Trophoblast cell (in vitro differentiated cells and primary cell): ENCODE measurements around the gene MCF2.
"Not testable (repeated sequence)": the region's sequence is repeated elsewhere in the genome, so short reads cannot be mapped to it uniquely, and the experiment has no call there.

Experiments used
- DNase-seq, 2 donors: peaks; one replicate each; pipeline ENCODE4 v3.0.0-alpha.2; 2016
- H2AFZ ChIP-seq: 2 replicates; pipeline ENCODE4 v1.6.1; 2013; ENCODE audit warnings: low read length, moderate library complexity, mild to moderate bottlenecking; ENCODE audit not compliant: insufficient read depth, poor library complexity
- H2AK5ac ChIP-seq: 2 replicates; pipeline ENCODE4 v1.6.1; 2013; ENCODE audit warnings: mild to moderate bottlenecking, low read length
- H2BK120ac ChIP-seq: 2 replicates; pipeline ENCODE4 v1.6.1; 2013; ENCODE audit warnings: low read length, mild to moderate bottlenecking, moderate library complexity; ENCODE audit not compliant: insufficient read depth, poor library complexity
- H2BK12ac ChIP-seq: 2 replicates; pipeline ENCODE4 v1.6.1; 2013; ENCODE audit warnings: mild to moderate bottlenecking, low read length, moderate library complexity
- H2BK5ac ChIP-seq: 2 replicates; pipeline ENCODE4 v1.6.1; 2013; ENCODE audit warnings: low read length, low read depth, moderate library complexity, mild to moderate bottlenecking; ENCODE audit not compliant: poor library complexity
- H3K14ac ChIP-seq: 2 replicates; pipeline ENCODE4 v1.6.1; 2013; ENCODE audit warnings: mild to moderate bottlenecking, low read length
- H3K18ac ChIP-seq: 2 replicates; pipeline ENCODE4 v1.6.1; 2013; ENCODE audit warnings: mild to moderate bottlenecking, low read length
- H3K23ac ChIP-seq: 2 replicates; pipeline ENCODE4 v1.6.1; 2013; ENCODE audit warnings: low read length
- H3K27ac ChIP-seq: 2 replicates; pipeline ENCODE4 v1.5.1; 2013; ENCODE audit warnings: low read depth, mild to moderate bottlenecking, inconsistent platforms, low read length, moderate library complexity
- H3K27me3 ChIP-seq: 2 replicates; pipeline ENCODE4 v1.6.1; 2013; ENCODE audit warnings: inconsistent platforms, mild to moderate bottlenecking, low read length, moderate library complexity; ENCODE audit not compliant: insufficient read depth
- H3K36me3 ChIP-seq, 2 experiments: 1 replicate in 1 of 2; 2 replicates in 1 of 2; pipeline ENCODE4 v1.6.1; 2013; ENCODE audit warnings: low read length in 2 of 2, mild to moderate bottlenecking in 2 of 2, moderate library complexity in 1 of 2; ENCODE audit not compliant: insufficient read depth in 2 of 2, control insufficient read depth in 1 of 2
- H3K4ac ChIP-seq: 2 replicates; pipeline ENCODE4 v1.6.1; 2013; ENCODE audit warnings: low read depth, mild to moderate bottlenecking, low read length, moderate library complexity
- H3K4me1 ChIP-seq, 2 experiments: 1 replicate in 1 of 2; 2 replicates in 1 of 2; pipeline ENCODE4 v1.6.1; 2013; ENCODE audit warnings: low read length in 2 of 2, mild to moderate bottlenecking in 2 of 2, moderate library complexity in 1 of 2; ENCODE audit not compliant: insufficient read depth in 2 of 2, control insufficient read depth in 1 of 2
- H3K4me2 ChIP-seq: 2 replicates; pipeline ENCODE4 v1.6.1; 2013; ENCODE audit warnings: inconsistent platforms, mild to moderate bottlenecking, low read length, moderate library complexity
- H3K4me3 ChIP-seq: 2 replicates; pipeline ENCODE4 v1.5.1; 2013; ENCODE audit warnings: mild to moderate bottlenecking, low read depth, low read length, inconsistent platforms
- H3K79me1 ChIP-seq: one replicate; pipeline ENCODE4 v1.6.1; 2013; ENCODE audit warnings: low read length
- H3K79me2 ChIP-seq: 2 replicates; pipeline ENCODE4 v1.6.1; 2013; ENCODE audit warnings: low read length, mild to moderate bottlenecking; ENCODE audit not compliant: control insufficient read depth, insufficient read depth, poor library complexity
- H3K9ac ChIP-seq: 2 replicates; pipeline ENCODE4 v1.6.1; 2013; ENCODE audit warnings: mild to moderate bottlenecking, low read length
- H3K9me3 ChIP-seq: 2 replicates; pipeline ENCODE4 v1.6.1; 2013; ENCODE audit warnings: low read depth, mild to moderate bottlenecking, control low read depth, inconsistent platforms, low read length; ENCODE audit not compliant: insufficient read depth
- H4K12ac ChIP-seq: 2 replicates; pipeline ENCODE4 v1.6.1; 2013; ENCODE audit warnings: low read depth, mild to moderate bottlenecking, low read length, moderate library complexity
- H4K8ac ChIP-seq: 2 replicates; pipeline ENCODE4 v1.6.1; 2013; ENCODE audit warnings: low read depth, mild to moderate bottlenecking, low read length, moderate library complexity
- H4K91ac ChIP-seq: one replicate; pipeline ENCODE4 v1.6.1; 2013; ENCODE audit warnings: low read depth, mild to moderate bottlenecking, low read length, moderate library complexity
- WGBS: extraction: QIAGEN DNeasy Blood & Tissue Kit; methylation state at CpG from one replicate; pipeline ENCODE4 v1.1.7; 2013; ENCODE audit warnings: missing lambda C conversion rate; ENCODE audit not compliant: insufficient read length, insufficient coverage; ENCODE audit errors: extremely low coverage; 5-methylcytosine and 5-hydroxymethylcytosine counted together

MCF2 gene

DNA sequence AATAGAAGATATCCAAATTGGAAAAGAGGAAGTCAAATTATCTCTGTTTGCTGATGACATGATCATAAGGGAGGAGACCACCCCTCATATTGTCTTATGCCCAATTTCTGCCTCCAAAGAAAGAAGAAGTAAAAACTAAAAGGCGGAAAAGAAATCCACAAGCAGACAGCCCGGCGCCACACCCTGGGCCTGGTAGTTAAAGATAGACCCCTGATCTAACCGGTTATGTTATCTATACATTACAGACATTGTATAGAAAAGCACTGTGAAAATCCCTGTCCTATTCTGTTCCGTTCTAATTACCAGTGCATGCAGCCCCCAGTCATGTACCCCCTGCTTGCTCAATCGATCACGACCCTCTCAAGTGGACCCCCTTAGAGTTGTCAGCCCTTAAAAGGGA lies 22.8 kb downstream of the MCF2 start:
- not testable (repeated sequence) for H3K9me3 ChIP-seq, H3K27ac ChIP-seq, H3K4ac ChIP-seq, H3K4me1 ChIP-seq, DNase-seq, H4K8ac ChIP-seq, H3K9ac ChIP-seq, H3K79me1 ChIP-seq, H3K23ac ChIP-seq, H2BK12ac ChIP-seq, H3K18ac ChIP-seq, H3K4me3 ChIP-seq, H3K79me2 ChIP-seq, H4K91ac ChIP-seq, H2BK120ac ChIP-seq, H3K36me3 ChIP-seq, H3K4me2 ChIP-seq, H2BK5ac ChIP-seq, H2AFZ ChIP-seq, H3K14ac ChIP-seq, H2AK5ac ChIP-seq, H3K27me3 ChIP-seq, H4K12ac ChIP-seq
- WGBS, result no CpG with 5 or more reads among the region's 7 CpGs

DNA sequence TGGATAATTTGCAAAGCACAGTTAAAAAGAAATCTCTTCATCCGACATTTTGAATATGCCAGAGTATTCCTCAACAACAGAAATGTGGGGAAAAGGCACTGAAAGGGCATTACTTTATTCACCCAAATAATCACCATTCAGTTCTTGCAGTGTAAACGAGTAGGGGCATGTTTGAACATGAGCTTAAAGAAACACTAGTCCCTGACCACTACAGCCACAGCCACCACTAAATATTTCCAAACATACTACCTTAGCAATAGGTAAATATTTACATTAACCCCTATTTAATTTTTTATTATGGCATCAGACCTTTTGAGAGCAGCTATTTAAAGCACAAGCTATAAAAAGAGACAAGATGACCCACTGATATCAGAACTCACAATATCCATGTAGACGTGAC lies 27.6 kb downstream of the MCF2 start:
- no peaks in the 10 kb centered on the region for H3K4me1 ChIP-seq
- DNase-seq, result no peak
- no peak overlapping the region for H3K4me2 ChIP-seq
- H3K79me1 ChIP-seq, result no peaks in the 10 kb centered on the region
- no peaks in the 10 kb centered on the region for H3K36me3 ChIP-seq
- H2BK120ac ChIP-seq, result no peak overlapping the region
- H4K91ac ChIP-seq, result no peak overlapping the region
- no peaks in the 10 kb centered on the region for H3K79me2 ChIP-seq
- H3K9ac ChIP-seq, result no peak overlapping the region
- H3K9me3 ChIP-seq, result no peaks in the 10 kb centered on the region
- H2BK5ac ChIP-seq, result no peak overlapping the region
- no peak overlapping the region for H3K18ac ChIP-seq
- H4K8ac ChIP-seq, result no peak overlapping the region
- no peaks in the 10 kb centered on the region for H3K27me3 ChIP-seq
- no peak overlapping the region for H4K12ac ChIP-seq
- H3K27ac ChIP-seq, result no peak overlapping the region
- no peak overlapping the region for H2AFZ ChIP-seq
- H2BK12ac ChIP-seq, result no peak overlapping the region
- no CpG with 5 or more reads among the region's 3 CpGs for whole genome bisulfite sequencing
- H3K4me3 ChIP-seq, result no peak overlapping the region
- no peak overlapping the region for H3K4ac ChIP-seq
- no peak overlapping the region for H2AK5ac ChIP-seq
- no peak overlapping the region for H3K14ac ChIP-seq
- H3K23ac ChIP-seq, result no peak overlapping the region

DNA sequence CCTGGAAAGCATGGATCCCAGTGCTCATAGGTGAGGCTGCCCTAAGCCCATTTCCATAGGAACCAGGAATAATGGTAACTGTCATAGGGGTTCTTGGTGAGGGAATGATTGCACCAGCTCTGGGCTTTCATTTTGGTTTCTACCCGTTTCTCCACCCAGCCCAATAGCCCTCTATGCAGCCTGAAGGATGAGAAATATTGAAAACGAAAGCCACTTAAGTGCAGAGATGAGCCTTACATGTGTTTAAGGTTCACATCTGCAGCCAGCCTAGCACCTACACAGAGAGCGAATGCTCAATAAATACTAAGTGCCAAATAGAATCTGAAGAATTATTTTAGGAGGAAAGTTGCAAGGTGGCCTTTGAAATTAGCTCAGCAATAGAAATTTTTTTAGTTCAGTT lies 60.4 kb downstream of the MCF2 start:
- no peak overlapping the region for H4K8ac ChIP-seq
- no peak overlapping the region for H2BK12ac ChIP-seq
- no CpG with 5 or more reads among the region's 3 CpGs for WGBS
- no peak overlapping the region for H4K12ac ChIP-seq
- no peak overlapping the region for H3K9ac ChIP-seq
- no peaks in the 10 kb centered on the region for H3K27me3 ChIP-seq
- H3K36me3 ChIP-seq, result no peaks in the 10 kb centered on the region
- no peak overlapping the region for H3K18ac ChIP-seq
- H3K23ac ChIP-seq, result no peak overlapping the region
- no peak overlapping the region for H4K91ac ChIP-seq
- no peak overlapping the region for H2AFZ ChIP-seq
- H2BK5ac ChIP-seq, result no peak overlapping the region
- no peaks in the 10 kb centered on the region for H3K79me2 ChIP-seq
- no peaks in the 10 kb centered on the region for H3K9me3 ChIP-seq
- DNase-seq, result no peak
- H3K4me1 ChIP-seq, result no peaks in the 10 kb centered on the region
- H3K4me3 ChIP-seq, result no peak overlapping the region
- H3K79me1 ChIP-seq, result no peaks in the 10 kb centered on the region
- no peak overlapping the region for H3K4ac ChIP-seq
- H2AK5ac ChIP-seq, result no peak overlapping the region
- H2BK120ac ChIP-seq, result no peak overlapping the region
- H3K27ac ChIP-seq, result no peak overlapping the region
- H3K4me2 ChIP-seq, result no peak overlapping the region
- H3K14ac ChIP-seq, result no peak overlapping the region

DNA sequence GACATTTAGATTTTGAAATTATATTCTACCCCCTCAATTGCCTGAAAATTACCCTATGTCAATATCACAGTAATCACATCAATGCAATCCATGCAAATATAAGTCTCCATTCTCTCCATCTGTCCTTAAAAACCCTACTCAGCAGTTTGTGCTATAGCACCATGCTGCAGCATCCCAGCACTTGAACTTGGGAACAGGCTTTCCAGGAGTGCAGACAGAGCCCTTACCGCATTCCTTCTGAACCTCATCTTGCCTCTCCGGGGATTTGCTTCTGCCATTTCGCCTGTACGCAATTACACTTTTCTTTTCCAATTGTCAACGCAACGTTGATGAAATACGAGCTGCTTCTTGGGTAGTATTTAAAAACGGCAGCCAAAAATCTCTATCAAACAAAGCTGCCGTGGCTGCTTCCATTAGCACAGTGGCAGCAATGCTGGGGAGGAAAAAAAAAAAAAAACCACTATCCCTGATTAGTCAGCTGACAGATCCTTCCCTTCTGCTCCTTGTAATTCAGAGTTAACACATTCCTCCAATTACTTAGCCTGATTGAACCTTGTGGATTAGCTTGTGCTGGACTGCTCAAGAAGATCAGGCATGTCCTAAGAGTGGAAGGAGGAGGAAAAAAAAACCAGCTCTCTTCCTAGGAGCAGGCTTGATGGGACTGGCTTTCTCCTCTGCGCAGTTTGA lies 65.6 kb downstream of the MCF2 start:
- no peak overlapping the region for H4K91ac ChIP-seq

More for the DNA sequence above, 65.6 kb downstream of the MCF2 start:
- H2BK12ac ChIP-seq, result no peak overlapping the region
- no peak overlapping the region for H3K4me3 ChIP-seq
- H2AFZ ChIP-seq, result no peak overlapping the region
- no peak overlapping the region for H3K14ac ChIP-seq
- no peak for DNase-seq
- H3K36me3 ChIP-seq, result no peaks in the 10 kb centered on the region
- peak overlapping the region; percentile 20 for H3K4me2 ChIP-seq
- no peak overlapping the region for H2BK120ac ChIP-seq
- H3K27ac ChIP-seq, result no peak overlapping the region
- no peak overlapping the region for H3K4ac ChIP-seq
- H3K4me1 ChIP-seq, result no peaks in the 10 kb centered on the region
- no peak overlapping the region for H3K18ac ChIP-seq
- H4K12ac ChIP-seq, result no peak overlapping the region
- H4K8ac ChIP-seq, result no peak overlapping the region
- H3K79me1 ChIP-seq, result no peaks in the 10 kb centered on the region
- H3K79me2 ChIP-seq, result no peaks in the 10 kb centered on the region
- no peak overlapping the region for H2BK5ac ChIP-seq
- H3K23ac ChIP-seq, result no peak overlapping the region
- no peak overlapping the region for H2AK5ac ChIP-seq
- no peak overlapping the region for H3K9ac ChIP-seq
- no CpG with 5 or more reads among the region's 10 CpGs for WGBS
- H3K9me3 ChIP-seq, result no peaks in the 10 kb centered on the region
- H3K27me3 ChIP-seq, result no peaks in the 10 kb centered on the region
